Nucleus accumbens (tissue), 56 donors: Measurements from ENCODE around the gene POMGNT1.

Source experiments
- DNase-seq, 56 donors: peaks; one replicate each; lab custom pipeline; 2025; lab: John Stamatoyannopoulos, UW

The POMGNT1 gene

GRCh38 chr1:46184920-46185658 lies 13.1 kb downstream of the POMGNT1 start:
- DNase-seq, result peak in 20 of 56 donors; percentile 13 to 58 (median 33)

GRCh38 chr1:46183926-46184557 lies 14.2 kb downstream of the POMGNT1 start:
- DNase-seq, result peak in 1 of 56 donors; percentile 7

- DNase-seq, result peak in 14 of 56 donors; percentile 9 to 63 (median 26)
Measured at GRCh38 chr1:46183079-46183847, 15.0 kb downstream of the POMGNT1 start.

- no peak for DNase-seq
Measured at GRCh38 chr1:46181343-46182260, 16.6 kb downstream of the POMGNT1 start.

- peak in 20 of 56 donors; percentile 6 to 59 (median 23) for DNase-seq
Measured at GRCh38 chr1:46180082-46180616, 18.1 kb downstream of the POMGNT1 start.

- peak in 51 of 56 donors; percentile 17 to 91 (median 65) for DNase-seq
Measured at GRCh38 chr1:46179138-46180081, 18.8 kb downstream of the POMGNT1 start.

- DNase-seq, result no peak
Measured at GRCh38 chr1:46176211-46176865, 21.9 kb downstream of the POMGNT1 start, which contains the start of gene P3R3URF. P3R3URF (minus strand) TSS chr1:46176488; CDS start chr1:46176471, 17 bp downstream.

GRCh38 chr1:46175243-46175642 lies 23.0 kb downstream of the POMGNT1 start:
- DNase-seq, result no peak

GRCh38 chr1:46174448-46175231 lies 23.6 kb downstream of the POMGNT1 start, which contains the start of gene TSPAN1:
TSPAN1 (plus strand) TSS chr1:46175087; CDS start chr1:46181108, 6,021 bp downstream.
- no peak for DNase-seq

- DNase-seq, result peak in 26 of 56 donors; percentile 8 to 69 (median 42)
Measured at GRCh38 chr1:46173361-46173856, 24.8 kb downstream of the POMGNT1 start.

GRCh38 chr1:46172321-46172720 lies 25.9 kb downstream of the POMGNT1 start:
- no peak for DNase-seq

GRCh38 chr1:46171871-46172270 lies 26.4 kb downstream of the POMGNT1 start:
- DNase-seq, result no peak

- DNase-seq, result no peak
Measured at GRCh38 chr1:46171351-46171750, 26.9 kb downstream of the POMGNT1 start.

- DNase-seq, result no peak
Measured at GRCh38 chr1:46169811-46170454, 28.3 kb downstream of the POMGNT1 start.

GRCh38 chr1:46168477-46168876 lies 29.8 kb downstream of the POMGNT1 start:
- DNase-seq, result no peak
